HFFc6 (cell line): Measurements from ENCODE around the gene SLC22A14. TPM values are rescaled to one million over a fixed set of nuclear protein-coding genes. Genes with fewer than 3 reads are reported as not detected.
"Not testable (repeated sequence)": the region's sequence is repeated elsewhere in the genome, so short reads cannot be mapped to it uniquely, and the experiment has no call there.

Experiments
- DNase-seq: peaks from one replicate; pipeline ENCODE4 v3.0.0-alpha.2; 2018
- H3K27ac Mint-ChIP-seq: 2 replicates; pipeline ENCODE4 v1.8.0; 2020; ENCODE audit warnings: mild to moderate bottlenecking, mixed read lengths
- H3K27me3 Mint-ChIP-seq: 2 replicates; pipeline ENCODE4 v1.8.0; 2021; ENCODE audit warnings: mild to moderate bottlenecking, moderate library complexity, mixed read lengths; ENCODE audit not compliant: insufficient read depth
- H3K36me3 Mint-ChIP-seq: 2 replicates; pipeline ENCODE4 v1.8.0; 2021; ENCODE audit warnings: low read depth, mixed read lengths
- H3K4me1 Mint-ChIP-seq: 2 replicates; pipeline ENCODE4 v1.8.0; 2020; ENCODE audit warnings: low read depth, mixed read lengths
- H3K4me3 Mint-ChIP-seq: 2 replicates; pipeline ENCODE4 v1.8.0; 2020; ENCODE audit warnings: mild to moderate bottlenecking, moderate library complexity, mixed read lengths
- H3K9me3 Mint-ChIP-seq: 2 replicates; pipeline ENCODE4 v1.8.0; 2020; ENCODE audit warnings: mild to moderate bottlenecking, mixed read lengths
- CTCF ChIP-seq: fragments of 200-600 bp; sonication (generic); IDR thresholded peaks from 2 replicates; pipeline ENCODE4 v1.5.0; 2021; ENCODE audit warnings: antibody characterized with exemption, mild to moderate bottlenecking
- total RNA-seq, 6 experiments: library from RNA; stranded (reverse); fragmentation: NEBNext Ultra II Directional; extraction: Animal tissue kit (Norgen Biotek cat#: 25700); gene quantifications; 2 replicates in 1 of 6; 3 replicates in 5 of 6; pipeline ENCODE4 v1.2.3, GENCODE V29; 2021

Gene SLC22A14
- total RNA-seq, 6 experiments from 2014 or later = 0.09 TPM; not detected in 5

DNA sequence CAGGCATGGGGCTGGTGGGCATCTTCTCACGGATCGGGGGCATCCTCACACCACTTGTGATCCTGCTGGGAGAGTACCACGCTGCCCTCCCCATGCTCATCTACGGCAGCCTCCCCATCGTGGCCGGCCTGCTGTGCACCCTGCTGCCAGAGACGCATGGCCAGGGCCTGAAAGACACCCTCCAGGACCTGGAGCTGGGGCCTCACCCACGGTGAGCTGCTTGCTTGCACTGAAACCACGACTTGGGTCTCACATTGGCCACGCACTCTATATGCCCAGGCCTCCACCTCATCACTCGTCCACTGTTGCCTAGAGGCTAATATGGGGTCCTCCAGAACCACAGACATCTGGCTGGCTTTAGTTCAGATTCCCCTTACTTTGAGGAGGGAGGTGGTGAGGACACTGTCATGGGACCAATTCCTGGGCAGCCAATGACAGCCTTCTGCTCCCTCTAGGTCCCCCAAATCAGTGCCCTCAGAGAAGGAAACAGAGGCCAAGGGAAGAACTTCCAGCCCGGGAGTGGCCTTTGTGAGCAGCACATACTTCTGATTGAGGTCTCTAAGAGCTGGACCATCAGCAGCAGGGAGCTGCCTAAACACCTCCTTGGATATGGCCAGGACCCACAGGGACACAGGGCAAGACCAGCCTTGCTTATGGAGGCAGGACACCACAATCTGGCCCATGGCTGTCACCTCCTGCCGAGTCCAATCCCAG is 5.0 kb upstream of the SLC22A14 start:
- H3K4me3 Mint-ChIP-seq = no peak overlapping the region
- no peak for TF ChIP-seq CTCF
- no peaks in the 10 kb centered on the region for H3K9me3 Mint-ChIP-seq
- H3K4me1 Mint-ChIP-seq = no peaks in the 10 kb centered on the region
- peaks cover 2% of the 10 kb centered on the region; the same call in 1 of the 2 replicates for H3K27me3 Mint-ChIP-seq
- DNase-seq = no peak
- H3K36me3 Mint-ChIP-seq = peaks cover 21% of the 10 kb centered on the region
- no peak overlapping the region for H3K27ac Mint-ChIP-seq

GRCh38 chr3:38278841-38279240 is 3.3 kb upstream of the SLC22A14 start:
- DNase-seq = no peak
- H3K27ac Mint-ChIP-seq = no peak overlapping the region
- no peak for TF ChIP-seq CTCF
- H3K36me3 Mint-ChIP-seq = peaks cover 21% of the 10 kb centered on the region
- no peaks in the 10 kb centered on the region for H3K9me3 Mint-ChIP-seq
- peaks cover 2% of the 10 kb centered on the region; the same call in 1 of the 2 replicates for H3K27me3 Mint-ChIP-seq
- H3K4me1 Mint-ChIP-seq = peaks cover 4% of the 10 kb centered on the region
- H3K4me3 Mint-ChIP-seq = no peak overlapping the region

- DNase-seq = peak; percentile 57
- H3K9me3 Mint-ChIP-seq = no peaks in the 10 kb centered on the region
- peaks cover 2% of the 10 kb centered on the region for H3K27me3 Mint-ChIP-seq
- no peak overlapping the region for H3K4me3 Mint-ChIP-seq
- no peak for TF ChIP-seq CTCF
- H3K4me1 Mint-ChIP-seq = peaks cover 12% of the 10 kb centered on the region
- peak overlapping the region; percentile 16; the same call in 1 of the 2 replicates for H3K27ac Mint-ChIP-seq
- peaks cover 11% of the 10 kb centered on the region for H3K36me3 Mint-ChIP-seq
Observed at GRCh38 chr3:38283810-38284755, 2.0 kb downstream of the SLC22A14 start.

GRCh38 chr3:38284756-38285150 is 2.7 kb downstream of the SLC22A14 start:
- Mint-ChIP-seq H3K4me3 (no peak overlapping the region), H3K36me3 (peaks cover 10% of the 10 kb centered on the region), H3K27me3 (peaks cover 2% of the 10 kb centered on the region), H3K27ac (no peak overlapping the region), H3K9me3 (no peaks in the 10 kb centered on the region), H3K4me1 (peaks cover 12% of the 10 kb centered on the region)
- DNase-seq = no peak
- no peak for TF ChIP-seq CTCF

GRCh38 chr3:38289286-38290217 is 7.5 kb downstream of the SLC22A14 start:
- H3K4me3 Mint-ChIP-seq, H3K4me1 Mint-ChIP-seq, H3K36me3 Mint-ChIP-seq: not testable (repeated sequence)

DNA sequence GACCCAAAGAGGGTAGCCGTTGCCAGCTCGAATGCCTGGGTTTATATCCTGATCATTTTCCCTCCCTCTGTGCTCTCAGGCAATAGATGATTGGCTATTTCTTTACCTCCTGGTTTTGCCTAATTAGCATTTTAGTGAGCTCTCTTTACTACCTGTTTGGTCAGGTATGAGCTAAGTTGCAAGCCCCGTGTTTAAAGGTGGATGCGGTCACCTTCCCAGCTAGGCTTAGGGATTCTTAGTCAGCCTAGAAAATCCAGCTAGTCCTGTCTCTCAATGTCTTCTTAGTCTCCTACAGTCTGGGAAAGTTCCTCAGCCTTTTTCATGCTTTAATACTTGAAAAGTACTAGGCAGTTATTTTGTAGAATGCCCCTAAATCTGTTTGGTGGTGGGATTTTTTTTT is 15.0 kb downstream of the SLC22A14 start:
- not testable (repeated sequence) for H3K4me3 Mint-ChIP-seq, DNase-seq, H3K36me3 Mint-ChIP-seq, H3K27ac Mint-ChIP-seq, H3K4me1 Mint-ChIP-seq, H3K9me3 Mint-ChIP-seq
- H3K27me3 Mint-ChIP-seq = peaks cover 18% of the 10 kb centered on the region

More at GRCh38 chr3:38289286-38290217, 7.5 kb downstream of the SLC22A14 start:
- not testable (repeated sequence) for H3K9me3 Mint-ChIP-seq, DNase-seq, H3K27ac Mint-ChIP-seq
- peaks cover 11% of the 10 kb centered on the region for H3K27me3 Mint-ChIP-seq
